Measurements from ENCODE around the gene GABPA. TPM values are rescaled to one million over a fixed set of nuclear protein-coding genes. Genes with fewer than 3 reads are reported as not detected.

GABPA gene
- total and polyA plus RNA-seq, 9 of the 15 experiments (the other 6 are each of a cell fraction or from before 2014, with no cell fraction given) = 8.9 to 35.7 (median 22.8) TPM

DNA sequence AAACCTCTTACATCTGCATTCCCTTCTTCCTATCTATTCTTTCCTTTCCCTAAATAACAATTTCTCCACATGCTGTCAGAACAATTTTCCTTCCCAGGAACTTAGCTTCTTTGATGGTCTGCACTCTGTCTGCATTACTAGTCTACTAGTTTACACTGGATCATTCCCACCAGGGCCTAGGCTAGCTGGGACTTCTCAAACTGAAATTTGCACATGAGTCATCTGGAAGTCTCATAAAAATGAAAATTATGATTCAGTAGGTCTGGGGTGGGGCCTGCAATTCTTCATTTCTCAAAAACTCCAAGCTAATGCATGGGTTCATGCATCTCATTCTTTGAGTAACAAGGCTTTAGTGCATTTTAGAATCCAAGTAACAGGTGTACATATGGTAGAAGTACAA lies 74.2 kb downstream of the GABPA start:
- ATAC-seq = no peak
- BruUV-seq (replicated peaks) = no TSS peak
- peaks cover 2 to 7% of the 10 kb centered on the region in 2 experiments; a peak in 3 of 5 replicates for H3K27me3 ChIP-seq (ENCODE audit: control insufficient read depth in 2 of 2, insufficient read depth in 2 of 2, low read length in 2 of 2)
- CTCF ChIA-PET (ENCODE audit: low intra/inter-chr PET ratio) = no interaction called here
- in situ Hi-C loops (cut with MboI) (no loop called here), intact Hi-C loops (cut with micrococcal nuclease) (no loop called here)
- no peak overlapping the region for H2AFZ ChIP-seq (ENCODE audit: low read depth, low read length)
- no peaks in the 10 kb centered on the region for H4K20me1 ChIP-seq (replicated peaks; ENCODE audit: control insufficient read depth, insufficient read depth, low read length)
- no peaks in the 10 kb centered on the region for H3K9me1 ChIP-seq (ENCODE audit: control insufficient read depth, insufficient read depth, low read length)
- FAIRE-seq = no peak
- H3K4me1 ChIP-seq (replicated peaks in 1 of 2; ENCODE audit: control insufficient read depth in 2 of 2, insufficient read depth in 2 of 2, low read length in 2 of 2) = no peaks in the 10 kb centered on the region; a peak in 2 of 5 replicates
- no peak overlapping the region for H3K27ac ChIP-seq (ENCODE audit: extremely low read depth, low read depth, low read length)
- H3K79me2 ChIP-seq (ENCODE audit: control insufficient read depth, insufficient read depth, low read length) = no peaks in the 10 kb centered on the region
- no peak for DNase-seq (ENCODE audit: extremely low read depth in 1 of 4, low spot score in 3 of 4)
- no peaks in the 10 kb centered on the region for H3K9me3 ChIP-seq (replicated peaks; ENCODE audit: control insufficient read depth, insufficient read depth, low read depth, low read length)
- TF ChIP-seq, protein P1, sequence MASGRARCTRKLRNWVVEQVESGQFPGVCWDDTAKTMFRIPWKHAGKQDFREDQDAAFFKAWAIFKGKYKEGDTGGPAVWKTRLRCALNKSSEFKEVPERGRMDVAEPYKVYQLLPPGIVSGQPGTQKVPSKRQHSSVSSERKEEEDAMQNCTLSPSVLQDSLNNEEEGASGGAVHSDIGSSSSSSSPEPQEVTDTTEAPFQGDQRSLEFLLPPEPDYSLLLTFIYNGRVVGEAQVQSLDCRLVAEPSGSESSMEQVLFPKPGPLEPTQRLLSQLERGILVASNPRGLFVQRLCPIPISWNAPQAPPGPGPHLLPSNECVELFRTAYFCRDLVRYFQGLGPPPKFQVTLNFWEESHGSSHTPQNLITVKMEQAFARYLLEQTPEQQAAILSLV (tag; IDR thresholded peaks at IDR 0.05) = no peak
- TF ChIP-seq, protein P2, sequence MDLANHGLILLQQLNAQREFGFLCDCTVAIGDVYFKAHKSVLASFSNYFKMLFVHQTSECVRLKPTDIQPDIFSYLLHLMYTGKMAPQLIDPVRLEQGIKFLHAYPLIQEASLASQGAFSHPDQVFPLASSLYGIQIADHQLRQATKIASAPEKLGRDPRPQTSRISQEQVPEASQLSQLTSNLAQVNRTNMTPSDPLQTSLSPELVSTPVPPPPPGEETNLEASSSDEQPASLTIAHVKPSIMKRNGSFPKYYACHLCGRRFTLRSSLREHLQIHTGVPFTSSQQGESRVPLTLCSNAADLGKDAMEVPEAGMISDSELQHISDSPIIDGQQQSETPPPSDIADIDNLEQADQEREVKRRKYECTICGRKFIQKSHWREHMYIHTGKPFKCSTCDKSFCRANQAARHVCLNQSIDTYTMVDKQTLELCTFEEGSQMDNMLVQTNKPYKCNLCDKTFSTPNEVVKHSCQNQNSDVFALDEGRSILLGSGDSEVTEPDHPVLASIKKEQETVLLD (IDR thresholded peaks at IDR 0.05) = no peak
- no peak for TF ChIP-seq TRIM28 (IDR thresholded peaks at IDR 0.05)
- TF ChIP-seq, protein P3, sequence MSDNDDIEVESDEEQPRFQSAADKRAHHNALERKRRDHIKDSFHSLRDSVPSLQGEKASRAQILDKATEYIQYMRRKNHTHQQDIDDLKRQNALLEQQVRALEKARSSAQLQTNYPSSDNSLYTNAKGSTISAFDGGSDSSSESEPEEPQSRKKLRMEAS (CRISPR knock-in tag; IDR thresholded peaks at IDR 0.05) = no peak
- TF ChIP-seq, protein P4, sequence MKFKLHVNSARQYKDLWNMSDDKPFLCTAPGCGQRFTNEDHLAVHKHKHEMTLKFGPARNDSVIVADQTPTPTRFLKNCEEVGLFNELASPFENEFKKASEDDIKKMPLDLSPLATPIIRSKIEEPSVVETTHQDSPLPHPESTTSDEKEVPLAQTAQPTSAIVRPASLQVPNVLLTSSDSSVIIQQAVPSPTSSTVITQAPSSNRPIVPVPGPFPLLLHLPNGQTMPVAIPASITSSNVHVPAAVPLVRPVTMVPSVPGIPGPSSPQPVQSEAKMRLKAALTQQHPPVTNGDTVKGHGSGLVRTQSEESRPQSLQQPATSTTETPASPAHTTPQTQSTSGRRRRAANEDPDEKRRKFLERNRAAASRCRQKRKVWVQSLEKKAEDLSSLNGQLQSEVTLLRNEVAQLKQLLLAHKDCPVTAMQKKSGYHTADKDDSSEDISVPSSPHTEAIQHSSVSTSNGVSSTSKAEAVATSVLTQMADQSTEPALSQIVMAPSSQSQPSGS (CRISPR knock-in tag; IDR thresholded peaks at IDR 0.05) = no peak
- no peak for TF ChIP-seq CREBBP (IDR thresholded peaks at IDR 0.05; ENCODE audit: low read depth, low read length)
- TF ChIP-seq NCOR1 (IDR thresholded peaks at IDR 0.05) = no peak
- no peak for TF ChIP-seq L3MBTL2 (IDR thresholded peaks at IDR 0.05)
- TF ChIP-seq PPARD (CRISPR knock-in tag; IDR thresholded peaks at IDR 0.05) = no peak
- no peak for TF ChIP-seq CTBP1 (IDR thresholded peaks at IDR 0.05; ENCODE audit: borderline replicate concordance)
- TF ChIP-seq ZNF766 (CRISPR knock-in tag; conservative IDR thresholded peaks at IDR 0.05) = no peak
- TF ChIP-seq, protein P5, sequence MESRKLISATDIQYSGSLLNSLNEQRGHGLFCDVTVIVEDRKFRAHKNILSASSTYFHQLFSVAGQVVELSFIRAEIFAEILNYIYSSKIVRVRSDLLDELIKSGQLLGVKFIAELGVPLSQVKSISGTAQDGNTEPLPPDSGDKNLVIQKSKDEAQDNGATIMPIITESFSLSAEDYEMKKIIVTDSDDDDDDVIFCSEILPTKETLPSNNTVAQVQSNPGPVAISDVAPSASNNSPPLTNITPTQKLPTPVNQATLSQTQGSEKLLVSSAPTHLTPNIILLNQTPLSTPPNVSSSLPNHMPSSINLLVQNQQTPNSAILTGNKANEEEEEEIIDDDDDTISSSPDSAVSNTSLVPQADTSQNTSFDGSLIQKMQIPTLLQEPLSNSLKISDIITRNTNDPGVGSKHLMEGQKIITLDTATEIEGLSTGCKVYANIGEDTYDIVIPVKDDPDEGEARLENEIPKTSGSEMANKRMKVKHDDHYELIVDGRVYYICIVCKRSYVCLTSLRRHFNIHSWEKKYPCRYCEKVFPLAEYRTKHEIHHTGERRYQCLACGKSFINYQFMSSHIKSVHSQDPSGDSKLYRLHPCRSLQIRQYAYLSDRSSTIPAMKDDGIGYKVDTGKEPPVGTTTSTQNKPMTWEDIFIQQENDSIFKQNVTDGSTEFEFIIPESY (CRISPR knock-in tag; IDR thresholded peaks at IDR 0.05) = no peak
- TF ChIP-seq EP300 (IDR thresholded peaks at IDR 0.05; ENCODE audit: low read length) = no peak
- no peak overlapping the region for H3K4me3 ChIP-seq
- no peaks in the 10 kb centered on the region for H3K36me3 ChIP-seq (ENCODE audit: control insufficient read depth, insufficient read depth, low read length)
- POLR2A ChIA-PET = no interaction called here
- H3K9ac ChIP-seq (ENCODE audit: insufficient read depth in 1 of 2, low read depth in 2 of 2, low read length in 2 of 2) = no peak overlapping the region
- no peak overlapping the region for H3K4me2 ChIP-seq (ENCODE audit: insufficient read depth, low read length)
